HFF-Myc (cell line): Measurements from ENCODE around the gene PROCR.

Experiments
- DNase-seq: peaks from one replicate; pipeline ENCODE4 v3.0.0-alpha.2; 2011; ENCODE audit warnings: low read depth; ENCODE audit errors: extremely low read depth
- H3K4me3 ChIP-seq: replicated peaks from 2 replicates; pipeline ENCODE4 v1.5.1; 2011; ENCODE audit warnings: low read depth, mild to moderate bottlenecking, control low read depth, low read length
- TF ChIP-seq, protein P1 (sequence below): IDR thresholded peaks from 2 replicates; pipeline ENCODE4 v1.5.1; 2012; ENCODE audit warnings: mild to moderate bottlenecking, low read depth, low read length, control low read depth; ENCODE audit errors: missing control alignments

Gene PROCR

DNA sequence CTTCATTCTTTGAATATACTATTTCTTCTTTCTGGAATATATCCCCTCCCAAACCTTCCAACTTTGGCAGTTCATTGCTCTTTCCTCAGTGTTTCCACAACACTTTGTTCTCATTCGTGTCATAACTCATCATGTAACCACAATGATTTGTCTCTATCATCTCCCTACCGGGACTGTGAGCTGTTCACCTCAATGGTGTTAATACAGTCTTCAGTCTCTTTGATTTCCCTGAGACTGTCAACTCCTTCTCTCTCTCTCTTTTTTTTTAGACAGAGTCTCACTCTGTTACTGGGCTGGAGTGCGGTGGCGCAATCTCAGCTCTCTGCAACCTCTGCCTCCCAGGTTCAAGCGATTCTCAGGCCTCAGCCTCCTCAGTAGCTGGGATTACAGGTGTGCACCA lies 52.1 kb downstream of the PROCR start:
- DNase-seq, result no peak
- H3K4me3 ChIP-seq, result no peak overlapping the region
- TF ChIP-seq, protein P1, sequence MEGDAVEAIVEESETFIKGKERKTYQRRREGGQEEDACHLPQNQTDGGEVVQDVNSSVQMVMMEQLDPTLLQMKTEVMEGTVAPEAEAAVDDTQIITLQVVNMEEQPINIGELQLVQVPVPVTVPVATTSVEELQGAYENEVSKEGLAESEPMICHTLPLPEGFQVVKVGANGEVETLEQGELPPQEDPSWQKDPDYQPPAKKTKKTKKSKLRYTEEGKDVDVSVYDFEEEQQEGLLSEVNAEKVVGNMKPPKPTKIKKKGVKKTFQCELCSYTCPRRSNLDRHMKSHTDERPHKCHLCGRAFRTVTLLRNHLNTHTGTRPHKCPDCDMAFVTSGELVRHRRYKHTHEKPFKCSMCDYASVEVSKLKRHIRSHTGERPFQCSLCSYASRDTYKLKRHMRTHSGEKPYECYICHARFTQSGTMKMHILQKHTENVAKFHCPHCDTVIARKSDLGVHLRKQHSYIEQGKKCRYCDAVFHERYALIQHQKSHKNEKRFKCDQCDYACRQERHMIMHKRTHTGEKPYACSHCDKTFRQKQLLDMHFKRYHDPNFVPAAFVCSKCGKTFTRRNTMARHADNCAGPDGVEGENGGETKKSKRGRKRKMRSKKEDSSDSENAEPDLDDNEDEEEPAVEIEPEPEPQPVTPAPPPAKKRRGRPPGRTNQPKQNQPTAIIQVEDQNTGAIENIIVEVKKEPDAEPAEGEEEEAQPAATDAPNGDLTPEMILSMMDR, result no peak

DNA sequence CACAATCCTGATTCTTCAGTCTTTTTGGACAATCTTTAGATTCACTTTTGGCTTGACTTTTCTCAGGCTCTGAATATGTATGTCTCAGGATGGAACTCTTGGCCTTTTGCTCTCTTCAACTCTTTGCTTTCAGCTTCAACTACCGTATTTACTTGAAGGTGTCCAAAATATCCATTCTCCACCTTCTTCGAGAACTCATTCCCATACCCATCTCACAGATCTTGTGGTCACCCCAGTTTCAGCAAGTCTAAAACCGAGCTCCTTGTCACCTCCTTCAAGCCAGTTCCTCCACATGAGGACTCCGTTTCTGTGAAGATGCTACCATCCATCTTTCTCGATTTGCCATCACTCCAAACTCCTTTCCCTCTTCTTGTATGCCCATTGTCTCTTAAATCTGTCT lies 52.7 kb downstream of the PROCR start:
- TF ChIP-seq, protein P1, result no peak
- H3K4me3 ChIP-seq, result no peak overlapping the region
- DNase-seq, result no peak

DNA sequence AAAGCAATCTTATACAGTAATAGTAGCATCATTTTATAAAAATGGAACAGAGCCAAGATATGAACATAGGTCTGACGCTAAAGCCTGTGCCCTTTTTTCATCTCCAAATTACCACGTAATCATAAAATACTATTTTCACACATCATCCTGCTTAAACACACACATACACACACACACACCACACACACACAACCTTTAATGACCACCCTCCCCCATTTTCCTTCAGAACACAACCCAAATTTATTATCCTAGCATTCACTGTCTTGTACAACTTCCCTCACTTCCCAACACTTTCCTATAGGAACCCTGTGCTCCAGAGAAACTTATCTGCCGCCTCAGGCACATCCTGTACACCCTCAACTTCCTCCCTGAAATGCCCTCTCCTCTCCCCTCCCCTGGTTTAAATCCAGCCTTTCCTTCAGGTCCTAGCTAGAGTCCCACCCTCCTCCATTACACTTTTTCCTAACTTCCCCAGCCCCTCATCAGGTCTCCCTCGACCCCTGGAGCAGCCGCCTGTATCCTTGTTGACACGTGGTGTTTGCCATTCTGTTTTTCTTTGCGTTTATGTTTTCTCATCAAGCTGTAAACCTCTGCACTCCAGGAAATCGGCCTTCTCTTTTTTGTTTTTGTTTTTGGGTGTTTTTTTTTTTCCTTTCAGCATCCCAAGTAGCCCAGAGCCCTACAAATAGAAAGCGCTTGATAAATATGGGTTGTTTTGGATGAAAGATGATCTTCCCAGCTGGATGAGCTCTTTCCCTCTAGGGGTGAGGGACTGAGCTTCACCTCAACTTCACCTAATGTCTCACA lies 53.6 kb downstream of the PROCR start:
- TF ChIP-seq, protein P1, result no peak
- no peak for DNase-seq
- H3K4me3 ChIP-seq, result no peak overlapping the region

DNA sequence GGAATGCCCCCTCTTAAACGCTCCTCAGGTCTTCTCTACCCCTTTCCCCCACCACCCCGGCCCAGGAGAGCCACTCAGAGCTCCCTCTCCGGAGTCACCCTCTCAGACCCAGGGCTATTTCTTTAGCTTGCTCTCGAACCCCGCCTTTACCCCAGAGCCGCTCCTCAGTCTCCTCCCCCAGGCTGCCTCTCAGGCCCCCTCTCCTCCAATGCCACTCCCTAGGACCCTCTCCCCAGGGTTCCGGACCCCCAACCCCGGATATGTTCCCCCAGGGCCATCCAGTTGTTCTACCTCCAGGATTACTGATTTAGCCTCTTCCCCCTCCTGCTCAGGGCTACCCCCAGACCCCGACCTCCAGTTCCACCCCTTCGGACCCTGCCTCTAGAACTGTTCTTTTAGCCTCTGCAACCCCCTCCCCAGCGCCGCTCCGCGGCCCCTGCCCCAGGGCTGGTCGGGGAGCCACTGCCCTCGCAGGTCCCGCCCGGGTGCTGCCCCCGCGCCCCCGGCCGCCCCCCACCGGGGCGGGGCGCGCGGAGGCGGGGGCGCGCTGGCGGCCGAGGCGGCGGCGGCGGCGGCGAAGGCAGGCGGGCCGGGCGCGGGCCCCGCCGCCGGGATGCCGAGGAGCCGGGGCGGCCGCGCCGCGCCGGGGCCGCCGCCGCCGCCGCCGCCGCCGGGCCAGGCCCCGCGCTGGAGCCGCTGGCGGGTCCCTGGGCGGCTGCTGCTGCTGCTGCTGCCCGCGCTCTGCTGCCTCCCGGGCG lies 54.4 kb downstream of the PROCR start, which contains the start of gene MMP24:
MMP24 (plus strand) TSS at position 565 of the 758 bp plus-strand sequence; CDS start at position 614, 49 bp downstream.
- H3K4me3 ChIP-seq, result no peak within 1 kb of the TSS; the same call in 1 of the 2 replicates
- DNase-seq, result no peak
- TF ChIP-seq, protein P1, result no peak
